Activated naive CD8-positive, alpha-beta T cell treated with anti-CD3 and anti-CD28 coated beads, Interleukin-2, amount 50 U/mL, for 16 hours (primary cell): ENCODE results near the gene ARHGAP18.

Experiments
- DNase-seq: peaks from one replicate; pipeline ENCODE4 v3.0.0-alpha.2; 2020; ENCODE audit warnings: low read depth, low spot score

The ARHGAP18 gene

GRCh38 chr6:129667621-129668020 is 42.4 kb downstream of the ARHGAP18 start:
- no peak for DNase-seq

- DNase-seq = no peak
These were observed 42.9 kb downstream of the ARHGAP18 start for GRCh38 chr6:129667034-129667433.

- DNase-seq = no peak
These were observed 44.4 kb downstream of the ARHGAP18 start for GRCh38 chr6:129665555-129665954.

GRCh38 chr6:129663531-129663930 is 46.4 kb downstream of the ARHGAP18 start:
- DNase-seq = no peak

- DNase-seq = no peak
These were observed 47.0 kb downstream of the ARHGAP18 start for GRCh38 chr6:129662980-129663431.

- no peak for DNase-seq
These were observed 47.6 kb downstream of the ARHGAP18 start for GRCh38 chr6:129662406-129662766.

GRCh38 chr6:129661536-129662405 is 48.2 kb downstream of the ARHGAP18 start:
- no peak for DNase-seq

GRCh38 chr6:129660346-129660676 is 49.7 kb downstream of the ARHGAP18 start:
- DNase-seq = no peak

- no peak for DNase-seq
These were observed 50.2 kb downstream of the ARHGAP18 start for GRCh38 chr6:129659590-129660345.

GRCh38 chr6:129659167-129659566 is 50.8 kb downstream of the ARHGAP18 start:
- no peak for DNase-seq

GRCh38 chr6:129657483-129657882 is 52.5 kb downstream of the ARHGAP18 start:
- DNase-seq = no peak

- no peak for DNase-seq
These were observed 54.6 kb downstream of the ARHGAP18 start for GRCh38 chr6:129655334-129655733.

- DNase-seq = no peak
These were observed 56.2 kb downstream of the ARHGAP18 start for GRCh38 chr6:129653746-129654145.

- DNase-seq = no peak
These were observed 56.7 kb downstream of the ARHGAP18 start for GRCh38 chr6:129653229-129653628.

- no peak for DNase-seq
These were observed 58.7 kb downstream of the ARHGAP18 start for GRCh38 chr6:129651291-129651691.

- no peak for DNase-seq
These were observed 61.0 kb downstream of the ARHGAP18 start for GRCh38 chr6:129648819-129649491.

GRCh38 chr6:129647044-129647443 is 62.9 kb downstream of the ARHGAP18 start:
- no peak for DNase-seq

- DNase-seq = no peak
These were observed 63.3 kb downstream of the ARHGAP18 start for GRCh38 chr6:129646642-129647041.

GRCh38 chr6:129645830-129646579 is 64.0 kb downstream of the ARHGAP18 start:
- no peak for DNase-seq

GRCh38 chr6:129645106-129645829 is 64.7 kb downstream of the ARHGAP18 start:
- no peak for DNase-seq

- no peak for DNase-seq
These were observed 65.4 kb downstream of the ARHGAP18 start for GRCh38 chr6:129644567-129645015.
